K562 (cell line): ENCODE data around the gene TMEM167B. TPM values are rescaled to one million over a fixed set of nuclear protein-coding genes. Genes with fewer than 3 reads are reported as not detected.

ENCODE experiments used
- BRCA1 ChIP-seq, 2 experiments: fragments of 450-650 bp in 1 of 2; sonication (generic) in 1 of 2; formaldehyde crosslinking in 1 of 2; IDR thresholded peaks; 2 replicates each; pipeline versions ENCODE4 v1.5.0 to v1.6.1; 2017 to 2020; ENCODE audit warnings: mild to moderate bottlenecking in 1 of 2, missing genetic modification reagents in 1 of 2
- CHD1 ChIP-seq: fragments of 200-600 bp; sonication (generic); IDR thresholded peaks from one replicate; pipeline ENCODE4 v1.6.1; 2012; ENCODE audit warnings: mild to moderate bottlenecking, moderate library complexity, low read length, inconsistent platforms
- EGR1 ChIP-seq: fragments of 450-650 bp; conservative IDR thresholded peaks from 2 replicates; pipeline ENCODE4 v1.6.1; 2017; ENCODE audit warnings: mild to moderate bottlenecking
- MAFF ChIP-seq: IDR thresholded peaks from 2 replicates; pipeline ENCODE4 v1.6.1; 2012; ENCODE audit warnings: low read length, improper control_type of control experiment
- NRF1 ChIP-seq, 2 experiments: fragments of 450-650 bp; IDR thresholded peaks in 1 of 2; conservative IDR thresholded peaks in 1 of 2; 2 replicates each; pipeline ENCODE4 v1.6.1; 2014; ENCODE audit warnings: mild to moderate bottlenecking in 2 of 2
- PHTF2 ChIP-seq: fragments of 250-450 bp; sonication (Bioruptor Pico); IDR thresholded peaks from 2 replicates; pipeline ENCODE4 v1.5.0; 2021; ENCODE audit warnings: mild to moderate bottlenecking
- RBFOX2 ChIP-seq: fragments of 200-400 bp; formaldehyde crosslinking; IDR thresholded peaks from 2 replicates; pipeline ENCODE4 v1.6.1; 2017; ENCODE audit warnings: low read depth, mild to moderate bottlenecking, low read length, moderate library complexity
- TOE1 ChIP-seq, 2 experiments: fragments of 450-650 bp in 1 of 2; sonication (generic) in 1 of 2; formaldehyde crosslinking in 1 of 2; IDR thresholded peaks; 2 replicates each; pipeline versions ENCODE4 v1.7.1 to v1.8.0; 2016 to 2022; ENCODE audit warnings: borderline replicate concordance in 2 of 2, mild to moderate bottlenecking in 2 of 2, antibody characterized with exemption in 1 of 2, inconsistent platforms in 1 of 2, low read depth in 1 of 2, missing genetic modification reagents in 1 of 2, moderate library complexity in 1 of 2
- ZBTB33 ChIP-seq: sonication (generic); formaldehyde crosslinking; IDR thresholded peaks from 2 replicates; pipeline ENCODE4 v1.8.1; 2023; ENCODE audit warnings: mild to moderate bottlenecking, missing genetic modification reagents
- polyA plus RNA-seq, 8 experiments: library from polyadenylated mRNA; depleted of rRNA in 4 of 8; stranded (reverse) in 5 of 8; unstranded in 3 of 8; fragments of >200 nt; fragmentation: Nextera tagmentation in 2 of 8; fragmentation: Illumina TruSeq in 1 of 8; extraction: Ambion mirVana in 2 of 8; extraction: Trizol in 1 of 8; gene quantifications; 2 replicates each; pipeline versions ENCODE4 v1.2.1 to v1.2.3, GENCODE V29; 2011 to 2014; ENCODE audit warnings: inconsistent platforms in 1 of 8, missing spikeins in 1 of 8
- total RNA-seq, 7 experiments: library from RNA; depleted of rRNA in 6 of 7; stranded (reverse); fragments of >200 nt in 6 of 7; fragmentation: Illumina TruSeq in 2 of 7; extraction: Trizol in 2 of 7; gene quantifications; 2 replicates each; pipeline versions ENCODE4 v1.2.1 to v1.2.3, GENCODE V29; 2011 to 2021; ENCODE audit warnings: low replicate concordance in 1 of 7
- TF ChIP-seq, protein P1 (sequence below), 2 experiments: IDR thresholded peaks; 2 replicates each; pipeline ENCODE4 v1.6.1; 2012; ENCODE audit warnings: improper control_type of control experiment in 2 of 2, low read depth in 2 of 2, low read length in 2 of 2, borderline replicate concordance in 1 of 2
- TF ChIP-seq, protein P2 (sequence below), 2 experiments: fragments of 450-650 bp; formaldehyde crosslinking in 1 of 2; IDR thresholded peaks; 2 replicates each; pipeline versions ENCODE4 v1.4.0 to v1.6.1; 2014 to 2020; ENCODE audit warnings: mild to moderate bottlenecking in 2 of 2, borderline replicate concordance in 1 of 2, low read depth in 1 of 2

Gene TMEM167B
- total and polyA plus RNA-seq, 9 of the 15 experiments (the other 6 are each of a cell fraction or from before 2014, with no cell fraction given): 17.2 to 36.4 (median 32.2) TPM

DNA sequence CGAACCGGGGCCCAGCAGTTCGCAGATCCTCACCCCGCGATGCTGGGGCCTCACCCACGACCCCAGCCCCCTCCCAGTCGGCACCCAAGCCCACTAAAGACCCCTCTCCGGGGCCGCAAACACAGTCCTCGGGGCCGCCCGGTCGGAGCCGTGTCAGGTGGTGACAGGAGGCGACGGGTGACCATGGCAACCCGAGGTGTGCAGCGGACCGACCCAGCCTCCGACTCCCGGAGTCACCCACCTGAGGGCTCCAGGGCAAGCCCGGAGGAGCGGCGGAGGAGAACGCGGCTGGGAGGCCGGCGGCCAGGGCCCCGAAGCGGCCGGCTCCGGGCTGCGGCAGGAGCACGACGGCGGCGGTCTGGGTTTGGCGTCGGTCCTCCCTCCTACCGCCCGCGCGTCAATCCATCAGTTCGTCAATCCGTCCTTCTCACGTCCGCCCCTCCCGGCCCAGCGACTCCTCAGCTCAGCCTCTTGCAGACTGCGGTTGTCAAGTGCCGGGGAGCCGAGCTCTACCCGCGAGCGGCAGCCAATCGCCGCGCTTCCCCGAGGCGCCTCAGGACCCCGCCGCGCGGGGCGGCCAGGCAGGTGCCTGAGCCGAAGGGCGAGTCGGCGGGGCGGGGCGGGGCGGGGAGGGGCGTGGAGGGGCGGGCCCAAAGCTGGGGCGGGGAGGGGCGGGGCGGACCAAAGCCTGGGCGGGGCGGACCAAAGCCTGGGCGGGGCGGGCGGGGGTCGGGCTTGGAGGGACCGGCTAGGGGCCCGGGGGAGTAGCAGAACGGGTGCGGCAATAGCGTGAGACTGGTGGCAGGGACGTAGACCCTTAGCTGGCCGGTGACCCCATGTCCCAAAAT, 48.7 kb upstream of the TMEM167B start, which contains the start of gene WDR47 (continued):
- TF ChIP-seq, protein P1, sequence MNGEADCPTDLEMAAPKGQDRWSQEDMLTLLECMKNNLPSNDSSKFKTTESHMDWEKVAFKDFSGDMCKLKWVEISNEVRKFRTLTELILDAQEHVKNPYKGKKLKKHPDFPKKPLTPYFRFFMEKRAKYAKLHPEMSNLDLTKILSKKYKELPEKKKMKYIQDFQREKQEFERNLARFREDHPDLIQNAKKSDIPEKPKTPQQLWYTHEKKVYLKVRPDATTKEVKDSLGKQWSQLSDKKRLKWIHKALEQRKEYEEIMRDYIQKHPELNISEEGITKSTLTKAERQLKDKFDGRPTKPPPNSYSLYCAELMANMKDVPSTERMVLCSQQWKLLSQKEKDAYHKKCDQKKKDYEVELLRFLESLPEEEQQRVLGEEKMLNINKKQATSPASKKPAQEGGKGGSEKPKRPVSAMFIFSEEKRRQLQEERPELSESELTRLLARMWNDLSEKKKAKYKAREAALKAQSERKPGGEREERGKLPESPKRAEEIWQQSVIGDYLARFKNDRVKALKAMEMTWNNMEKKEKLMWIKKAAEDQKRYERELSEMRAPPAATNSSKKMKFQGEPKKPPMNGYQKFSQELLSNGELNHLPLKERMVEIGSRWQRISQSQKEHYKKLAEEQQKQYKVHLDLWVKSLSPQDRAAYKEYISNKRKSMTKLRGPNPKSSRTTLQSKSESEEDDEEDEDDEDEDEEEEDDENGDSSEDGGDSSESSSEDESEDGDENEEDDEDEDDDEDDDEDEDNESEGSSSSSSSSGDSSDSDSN (IDR thresholded peaks at IDR 0.05; ENCODE audit: borderline replicate concordance in 1 of 2, low read depth in 2 of 2, low read length in 2 of 2): peak; percentile 76 to 89; a peak in 2 of 4 replicates
- TF ChIP-seq NRF1 (conservative IDR thresholded peaks at IDR 0.05 in 1 of 2, IDR thresholded peaks at IDR 0.05 in 1 of 2) (peak in 1 of 2 experiments; percentile 57; a peak in 2 of 4 replicates), RBFOX2 (peak; percentile 95), EGR1 (peak; percentile 81), CHD1 (peak; percentile 30), BRCA1 (IDR thresholded peaks at IDR 0.05) (no peak), BRCA1 (CRISPR knock-in tag; IDR thresholded peaks at IDR 0.05) (no peak), PHTF2 (no peak), ZBTB33 (CRISPR knock-in tag) (peak; percentile 50; the same call in 1 of the 2 replicates), TOE1 (IDR thresholded peaks at IDR 0.05; ENCODE audit: borderline replicate concordance) (peak; percentile 34; the same call in 1 of the 2 replicates), TOE1 (CRISPR knock-in tag; IDR thresholded peaks at IDR 0.05; ENCODE audit: borderline replicate concordance, low read depth) (no peak), MAFF (no peak)
- TF ChIP-seq, protein P2, sequence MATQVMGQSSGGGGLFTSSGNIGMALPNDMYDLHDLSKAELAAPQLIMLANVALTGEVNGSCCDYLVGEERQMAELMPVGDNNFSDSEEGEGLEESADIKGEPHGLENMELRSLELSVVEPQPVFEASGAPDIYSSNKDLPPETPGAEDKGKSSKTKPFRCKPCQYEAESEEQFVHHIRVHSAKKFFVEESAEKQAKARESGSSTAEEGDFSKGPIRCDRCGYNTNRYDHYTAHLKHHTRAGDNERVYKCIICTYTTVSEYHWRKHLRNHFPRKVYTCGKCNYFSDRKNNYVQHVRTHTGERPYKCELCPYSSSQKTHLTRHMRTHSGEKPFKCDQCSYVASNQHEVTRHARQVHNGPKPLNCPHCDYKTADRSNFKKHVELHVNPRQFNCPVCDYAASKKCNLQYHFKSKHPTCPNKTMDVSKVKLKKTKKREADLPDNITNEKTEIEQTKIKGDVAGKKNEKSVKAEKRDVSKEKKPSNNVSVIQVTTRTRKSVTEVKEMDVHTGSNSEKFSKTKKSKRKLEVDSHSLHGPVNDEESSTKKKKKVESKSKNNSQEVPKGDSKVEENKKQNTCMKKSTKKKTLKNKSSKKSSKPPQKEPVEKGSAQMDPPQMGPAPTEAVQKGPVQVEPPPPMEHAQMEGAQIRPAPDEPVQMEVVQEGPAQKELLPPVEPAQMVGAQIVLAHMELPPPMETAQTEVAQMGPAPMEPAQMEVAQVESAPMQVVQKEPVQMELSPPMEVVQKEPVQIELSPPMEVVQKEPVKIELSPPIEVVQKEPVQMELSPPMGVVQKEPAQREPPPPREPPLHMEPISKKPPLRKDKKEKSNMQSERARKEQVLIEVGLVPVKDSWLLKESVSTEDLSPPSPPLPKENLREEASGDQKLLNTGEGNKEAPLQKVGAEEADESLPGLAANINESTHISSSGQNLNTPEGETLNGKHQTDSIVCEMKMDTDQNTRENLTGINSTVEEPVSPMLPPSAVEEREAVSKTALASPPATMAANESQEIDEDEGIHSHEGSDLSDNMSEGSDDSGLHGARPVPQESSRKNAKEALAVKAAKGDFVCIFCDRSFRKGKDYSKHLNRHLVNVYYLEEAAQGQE (IDR thresholded peaks at IDR 0.05; ENCODE audit: borderline replicate concordance): peak; percentile 88
- TF ChIP-seq, protein P2 (CRISPR knock-in tag; IDR thresholded peaks at IDR 0.05; ENCODE audit: low read depth): 0 out of 2 replicates have a peak, but pooled peaks have one; percentile 34
